HepG2 (cell line): ENCODE data around the gene UTP3. TPM values are rescaled to one million over a fixed set of nuclear protein-coding genes. Genes with fewer than 3 reads are reported as not detected.
A peak's percentile ranks its signal among the peaks of the same experiment; 100 is the strongest.

Source experiments
- ADNP ChIP-seq: sonication (generic); formaldehyde crosslinking; IDR thresholded peaks from 2 replicates; pipeline ENCODE4 v1.4.0; 2020; ENCODE audit warnings: missing genetic modification reagents
- ARID2 ChIP-seq: sonication (generic); formaldehyde crosslinking; IDR thresholded peaks from 2 replicates; pipeline ENCODE4 v1.8.1; 2022; ENCODE audit warnings: mild to moderate bottlenecking, missing genetic modification reagents, borderline replicate concordance
- ARNTL ChIP-seq: sonication (generic); formaldehyde crosslinking; IDR thresholded peaks from 2 replicates; pipeline ENCODE4 v1.4.0; 2020; ENCODE audit warnings: mild to moderate bottlenecking, missing genetic modification reagents
- BORCS8-MEF2B ChIP-seq: sonication (generic); formaldehyde crosslinking; IDR thresholded peaks from 2 replicates; pipeline ENCODE4 v1.8.0; 2022; ENCODE audit warnings: mild to moderate bottlenecking, missing genetic modification reagents
- CREM ChIP-seq, 2 experiments: sonication (generic) in 1 of 2; formaldehyde crosslinking in 1 of 2; IDR thresholded peaks; 2 replicates each; pipeline versions ENCODE4 v1.4.0 to v1.6.1; 2016 to 2020; ENCODE audit warnings: antibody characterized with exemption in 1 of 2, mild to moderate bottlenecking in 1 of 2, missing genetic modification reagents in 1 of 2
- FOXM1 ChIP-seq: sonication (generic); formaldehyde crosslinking; IDR thresholded peaks from 2 replicates; pipeline ENCODE4 v1.5.0; 2020; ENCODE audit warnings: missing genetic modification reagents
- GATAD1 ChIP-seq: IDR thresholded peaks from 2 replicates; pipeline ENCODE4 v1.6.1; 2016; ENCODE audit warnings: missing genetic modification reagents, missing compliant biosample characterization
- PHB2 ChIP-seq: fragments of 450-650 bp; IDR thresholded peaks from 2 replicates; pipeline ENCODE4 v1.6.1; 2018; ENCODE audit not compliant: partially characterized antibody
- POLR2AphosphoS5 ChIP-seq: IDR thresholded peaks from 2 replicates; pipeline ENCODE4 v1.6.1; 2012; ENCODE audit warnings: low read depth, low read length
- SMARCC2 ChIP-seq: fragments of 450-650 bp; IDR thresholded peaks from 2 replicates; pipeline ENCODE4 v1.6.1; 2017; ENCODE audit warnings: antibody characterized with exemption, mild to moderate bottlenecking
- SNAPC5 ChIP-seq: sonication (generic); formaldehyde crosslinking; IDR thresholded peaks from 2 replicates; pipeline ENCODE4 v1.8.1; 2023; ENCODE audit warnings: mild to moderate bottlenecking, missing genetic modification reagents, borderline replicate concordance
- SRSF1 ChIP-seq: fragments of 200-400 bp; formaldehyde crosslinking; optimal IDR thresholded peaks from 2 replicates; pipeline ENCODE3; 2017; ENCODE audit warnings: mild to moderate bottlenecking, low read depth, low read length, moderate library complexity
- TCF7 ChIP-seq: sonication (generic); IDR thresholded peaks from 2 replicates; pipeline ENCODE4 v1.6.1; 2016; ENCODE audit warnings: antibody characterized with exemption, low read depth
- ZNF484 ChIP-seq: sonication (generic); formaldehyde crosslinking; IDR thresholded peaks from 2 replicates; pipeline ENCODE4 v1.5.1; 2020; ENCODE audit warnings: mild to moderate bottlenecking, low read depth, missing genetic modification reagents, borderline replicate concordance
- ZNF713 ChIP-seq: sonication (generic); formaldehyde crosslinking; IDR thresholded peaks from 2 replicates; pipeline ENCODE4 v1.4.0; 2020; ENCODE audit warnings: mild to moderate bottlenecking, missing genetic modification reagents
- ZNF720 ChIP-seq: sonication (generic); formaldehyde crosslinking; IDR thresholded peaks from 2 replicates; pipeline ENCODE4 v1.4.0; 2020; ENCODE audit warnings: missing genetic modification reagents
- ZNF883 ChIP-seq: sonication (generic); formaldehyde crosslinking; IDR thresholded peaks from 2 replicates; pipeline ENCODE4 v1.5.1; 2020; ENCODE audit warnings: mild to moderate bottlenecking, missing genetic modification reagents; ENCODE audit errors: not compliant biosample characterization
- ZSCAN31 ChIP-seq: sonication (generic); formaldehyde crosslinking; IDR thresholded peaks from 2 replicates; pipeline ENCODE4 v1.5.0; 2020; ENCODE audit warnings: low read depth, mild to moderate bottlenecking, missing genetic modification reagents
- ZUFSP ChIP-seq: sonication (generic); formaldehyde crosslinking; IDR thresholded peaks from 2 replicates; pipeline ENCODE4 v1.9.0; 2021; ENCODE audit warnings: missing genetic modification reagents, mild to moderate bottlenecking, borderline replicate concordance
- polyA plus RNA-seq, 8 experiments: library from polyadenylated mRNA; depleted of rRNA in 3 of 8; stranded (reverse) in 7 of 8; unstranded in 1 of 8; fragments of >200 nt; fragmentation: Illumina TruSeq in 4 of 8; extraction: Trizol in 4 of 8; gene quantifications; 2 replicates each; pipeline versions ENCODE4 v1.2.1 to v1.2.3, GENCODE V29; 2011 to 2016; ENCODE audit warnings: low read depth in 4 of 8, missing spikeins in 1 of 8, mixed read lengths in 1 of 8; ENCODE audit not compliant: insufficient read depth in 1 of 8
- total RNA-seq, 5 experiments: library from RNA; depleted of rRNA; stranded (reverse); fragments of >200 nt; fragmentation: Illumina TruSeq; extraction: Trizol; gene quantifications; 2 replicates each; pipeline ENCODE4 v1.2.3, GENCODE V29; 2016; ENCODE audit warnings: low read depth in 1 of 5
- TF ChIP-seq, protein P1 (sequence below): sonication (generic); formaldehyde crosslinking; IDR thresholded peaks from 2 replicates; pipeline ENCODE4 v1.4.0; 2020; ENCODE audit warnings: mild to moderate bottlenecking, missing genetic modification reagents

Gene UTP3
- total and polyA plus RNA-seq, 2 of the 13 experiments (the other 11 are each of a cell fraction or from before 2014, with no cell fraction given), result 6.9 to 19.5 TPM

- TF ChIP-seq, protein P1, sequence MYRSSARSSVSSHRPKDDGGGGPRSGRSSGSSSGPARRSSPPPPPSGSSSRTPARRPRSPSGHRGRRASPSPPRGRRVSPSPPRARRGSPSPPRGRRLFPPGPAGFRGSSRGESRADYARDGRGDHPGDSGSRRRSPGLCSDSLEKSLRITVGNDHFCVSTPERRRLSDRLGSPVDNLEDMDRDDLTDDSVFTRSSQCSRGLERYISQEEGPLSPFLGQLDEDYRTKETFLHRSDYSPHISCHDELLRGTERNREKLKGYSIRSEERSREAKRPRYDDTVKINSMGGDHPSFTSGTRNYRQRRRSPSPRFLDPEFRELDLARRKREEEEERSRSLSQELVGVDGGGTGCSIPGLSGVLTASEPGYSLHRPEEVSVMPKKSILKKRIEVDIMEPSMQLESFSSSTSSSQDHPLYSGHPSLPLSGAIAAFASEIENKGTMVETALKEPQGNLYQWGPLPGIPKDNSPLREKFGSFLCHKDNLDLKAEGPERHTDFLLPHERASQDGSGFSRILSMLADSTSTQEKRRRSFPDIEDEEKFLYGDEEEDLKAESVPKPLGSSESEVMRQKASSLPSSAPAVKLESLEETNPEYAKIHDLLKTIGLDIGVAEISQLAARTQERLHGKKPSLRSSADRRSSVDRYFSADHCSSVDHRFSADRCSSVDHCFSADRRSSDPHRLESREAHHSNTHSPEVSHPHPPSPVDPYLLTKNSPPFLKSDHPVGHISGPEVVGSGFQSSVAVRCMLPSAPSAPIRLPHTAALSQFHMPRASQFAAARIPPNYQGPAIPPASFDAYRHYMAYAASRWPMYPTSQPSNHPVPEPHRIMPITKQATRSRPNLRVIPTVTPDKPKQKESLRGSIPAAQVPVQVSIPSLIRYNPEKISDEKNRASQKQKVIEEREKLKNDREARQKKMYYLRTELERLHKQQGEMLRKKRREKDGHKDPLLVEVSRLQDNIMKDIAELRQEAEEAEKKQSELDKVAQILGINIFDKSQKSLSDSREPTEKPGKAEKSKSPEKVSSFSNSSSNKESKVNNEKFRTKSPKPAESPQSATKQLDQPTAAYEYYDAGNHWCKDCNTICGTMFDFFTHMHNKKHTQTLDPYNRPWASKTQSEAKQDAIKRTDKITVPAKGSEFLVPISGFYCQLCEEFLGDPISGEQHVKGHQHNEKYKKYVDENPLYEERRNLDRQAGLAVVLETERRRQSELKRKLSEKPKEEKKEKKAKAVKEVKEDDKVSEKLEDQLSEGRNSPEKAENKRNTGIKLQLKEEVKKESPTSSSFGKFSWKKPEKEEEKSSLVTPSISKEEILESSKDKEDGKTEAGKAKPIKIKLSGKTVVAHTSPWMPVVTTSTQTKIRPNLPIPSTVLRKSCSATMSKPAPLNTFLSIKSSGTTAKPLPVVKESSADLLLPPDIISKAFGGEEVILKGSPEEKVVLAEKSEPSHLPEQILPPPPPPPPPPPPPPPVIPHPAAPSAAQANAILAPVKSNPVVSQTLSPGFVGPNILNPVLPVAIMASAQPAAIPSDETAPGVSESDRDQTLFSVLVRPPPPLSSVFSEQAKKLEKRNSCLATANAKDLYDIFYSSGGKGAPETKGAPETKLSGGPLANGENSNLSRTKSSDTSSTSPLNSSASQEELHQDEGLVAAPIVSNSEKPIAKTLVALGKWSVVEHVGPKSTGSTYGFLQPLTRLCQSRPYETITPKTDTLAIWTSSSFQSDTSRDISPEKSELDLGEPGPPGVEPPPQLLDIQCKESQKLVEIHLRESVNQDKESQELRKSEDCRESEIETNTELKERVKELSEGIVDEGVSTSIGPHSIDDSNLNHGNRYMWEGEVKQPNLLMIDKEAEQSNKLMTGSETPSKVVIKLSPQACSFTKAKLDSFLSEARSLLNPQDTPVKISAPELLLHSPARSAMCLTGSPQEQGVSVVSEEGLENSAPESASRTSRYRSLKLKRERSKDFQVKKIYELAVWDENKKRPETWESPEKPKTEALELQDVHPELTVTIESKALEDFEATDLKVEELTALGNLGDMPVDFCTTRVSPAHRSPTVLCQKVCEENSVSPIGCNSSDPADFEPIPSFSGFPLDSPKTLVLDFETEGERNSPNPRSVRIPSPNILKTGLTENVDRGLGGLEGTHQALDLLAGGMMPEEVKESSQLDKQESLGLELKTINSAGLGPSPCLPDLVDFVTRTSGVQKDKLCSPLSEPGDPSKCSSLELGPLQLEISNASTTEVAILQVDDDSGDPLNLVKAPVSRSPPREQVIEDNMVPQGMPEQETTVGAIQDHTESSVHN, result no peak
- TF ChIP-seq SNAPC5 (no peak), ZNF883 (CRISPR knock-in tag) (peak; percentile 45), CREM (IDR thresholded peaks at IDR 0.05) (peak; percentile 91), CREM (CRISPR knock-in tag; IDR thresholded peaks at IDR 0.05) (no peak), SRSF1 (peak; percentile 55), ARNTL (peak; percentile 89), ARID2 (CRISPR knock-in tag) (no peak), ZUFSP (CRISPR knock-in tag) (no peak), ZNF713 (no peak), GATAD1 (CRISPR knock-in tag) (peak; percentile 97), SMARCC2 (no peak), PHB2 (no peak), ZNF720 (CRISPR knock-in tag) (no peak), POLR2AphosphoS5 (peak; percentile 86), TCF7 (no peak), BORCS8-MEF2B (CRISPR knock-in tag) (peak; percentile 66), FOXM1 (no peak), ADNP (CRISPR knock-in tag) (no peak), ZSCAN31 (CRISPR knock-in tag) (peak; percentile 97), ZNF484 (CRISPR knock-in tag) (no peak)
Observed at GRCh38 chr4:70687821-70688794, at the start of gene UTP3 (continued).
